ENCODE results near the gene WWOX.

DNA sequence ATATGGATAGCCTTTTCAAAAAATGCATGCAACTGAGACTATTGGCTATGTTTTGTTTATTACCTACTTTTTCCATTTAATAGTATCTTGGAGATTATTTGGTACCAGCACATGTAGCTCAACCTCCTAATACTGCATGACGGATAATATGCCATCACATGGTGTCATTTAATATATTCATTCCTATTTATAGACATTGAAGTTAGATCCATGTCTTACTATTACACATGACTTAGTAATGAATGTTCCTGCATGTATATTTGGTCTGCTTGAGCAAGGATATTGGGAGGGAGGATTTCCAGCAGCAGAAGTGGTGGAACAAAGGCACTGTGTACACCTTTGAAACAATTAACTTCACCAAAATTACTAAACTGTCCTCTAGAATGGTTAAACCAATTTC, 561.3 kb downstream of the WWOX start:
- no peak for TF ChIP-seq EP300 (IDR thresholded peaks at IDR 0.05)
- TF ChIP-seq, protein P1, sequence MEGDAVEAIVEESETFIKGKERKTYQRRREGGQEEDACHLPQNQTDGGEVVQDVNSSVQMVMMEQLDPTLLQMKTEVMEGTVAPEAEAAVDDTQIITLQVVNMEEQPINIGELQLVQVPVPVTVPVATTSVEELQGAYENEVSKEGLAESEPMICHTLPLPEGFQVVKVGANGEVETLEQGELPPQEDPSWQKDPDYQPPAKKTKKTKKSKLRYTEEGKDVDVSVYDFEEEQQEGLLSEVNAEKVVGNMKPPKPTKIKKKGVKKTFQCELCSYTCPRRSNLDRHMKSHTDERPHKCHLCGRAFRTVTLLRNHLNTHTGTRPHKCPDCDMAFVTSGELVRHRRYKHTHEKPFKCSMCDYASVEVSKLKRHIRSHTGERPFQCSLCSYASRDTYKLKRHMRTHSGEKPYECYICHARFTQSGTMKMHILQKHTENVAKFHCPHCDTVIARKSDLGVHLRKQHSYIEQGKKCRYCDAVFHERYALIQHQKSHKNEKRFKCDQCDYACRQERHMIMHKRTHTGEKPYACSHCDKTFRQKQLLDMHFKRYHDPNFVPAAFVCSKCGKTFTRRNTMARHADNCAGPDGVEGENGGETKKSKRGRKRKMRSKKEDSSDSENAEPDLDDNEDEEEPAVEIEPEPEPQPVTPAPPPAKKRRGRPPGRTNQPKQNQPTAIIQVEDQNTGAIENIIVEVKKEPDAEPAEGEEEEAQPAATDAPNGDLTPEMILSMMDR (IDR thresholded peaks at IDR 0.05), result no peak
- TF ChIP-seq POLR2A (IDR thresholded peaks at IDR 0.05), result no peak
